GM18498 (cell line): ENCODE results near the gene CEP85L.
A peak's percentile ranks its signal among the peaks of the same experiment; 100 is the strongest.

Source experiments
- ATAC-seq: cut with Tn5 transposase; IDR thresholded peaks from one replicate; pipeline ENCODE4 v1.9.1; 2021; ENCODE audit warnings: mild to moderate bottlenecking, moderate library complexity; ENCODE audit not compliant: unreplicated experiment

Gene CEP85L

GRCh38 chr6:118580585-118581419, 70.6 kb downstream of the CEP85L start:
- no peak for ATAC-seq

- no peak for ATAC-seq
These were observed 71.6 kb downstream of the CEP85L start for GRCh38 chr6:118579786-118580185.

- ATAC-seq: no peak
These were observed 72.8 kb downstream of the CEP85L start for GRCh38 chr6:118578617-118579016.

GRCh38 chr6:118577972-118578371, 73.4 kb downstream of the CEP85L start:
- no peak for ATAC-seq

- peak; percentile 53 for ATAC-seq
These were observed 77.1 kb downstream of the CEP85L start for GRCh38 chr6:118574051-118574865.

GRCh38 chr6:118571121-118571520, 80.3 kb downstream of the CEP85L start:
- no peak for ATAC-seq

- ATAC-seq: no peak
These were observed 81.9 kb downstream of the CEP85L start for GRCh38 chr6:118569498-118569897.

GRCh38 chr6:118567974-118568373, 83.4 kb downstream of the CEP85L start:
- ATAC-seq: no peak

GRCh38 chr6:118565311-118565960, 86.0 kb downstream of the CEP85L start:
- ATAC-seq: peak; percentile 99

GRCh38 chr6:118562959-118563358, 88.4 kb downstream of the CEP85L start:
- ATAC-seq: no peak

- ATAC-seq: no peak
These were observed 89.1 kb downstream of the CEP85L start for GRCh38 chr6:118562248-118562647.

- ATAC-seq: no peak
These were observed 91.7 kb downstream of the CEP85L start for GRCh38 chr6:118559659-118560058.

- peak; percentile 63 for ATAC-seq
These were observed 92.8 kb downstream of the CEP85L start for GRCh38 chr6:118558464-118559217.

GRCh38 chr6:118554698-118555097, 96.7 kb downstream of the CEP85L start:
- no peak for ATAC-seq

- no peak for ATAC-seq
These were observed 98.3 kb downstream of the CEP85L start for GRCh38 chr6:118553132-118553531.

- peak; percentile 93 for ATAC-seq
These were observed 100.0 kb downstream of the CEP85L start for GRCh38 chr6:118551063-118552053.

- ATAC-seq: no peak
These were observed 102.8 kb downstream of the CEP85L start for GRCh38 chr6:118548613-118549012.

- ATAC-seq: no peak
These were observed 103.3 kb downstream of the CEP85L start, which contains the start of gene PLN for GRCh38 chr6:118548136-118548535. Gene PLN (plus strand): TSS chr6:118548296. CDS start chr6:118558922, 10,626 bp downstream.

GRCh38 chr6:118546880-118547218, 104.5 kb downstream of the CEP85L start:
- ATAC-seq: no peak
